Small intestine (tissue), 7 donors: ENCODE measurements around the gene DHRS9. TPM values are rescaled to one million over a fixed set of nuclear protein-coding genes. Genes with fewer than 3 reads are reported as not detected.
"Not testable (repeated sequence)": the region's sequence is repeated elsewhere in the genome, so short reads cannot be mapped to it uniquely, and the experiment has no call there.

Source experiments
- DNase-seq, 2 donors: peaks; one replicate each; pipeline versions ENCODE4 v3.0.0 to v3.0.0-alpha.2; 2013
- FAIRE-seq: peaks from 2 replicates; lab custom pipeline; 2012; peaks lifted over from hg19 to GRCh38; lab: Jason Lieb, UNC
- H3K27ac ChIP-seq, 3 donors: one replicate each; pipeline ENCODE4 v1.5.1; 2013; ENCODE audit warnings: low read length in 2 of 3, mild to moderate bottlenecking in 2 of 3, control low read depth in 1 of 3, inconsistent platforms in 1 of 3, low read depth in 1 of 3, moderate library complexity in 1 of 3
- H3K27me3 ChIP-seq, 3 donors: one replicate each; pipeline ENCODE4 v1.6.1; 2013; ENCODE audit warnings: low read length in 3 of 3, inconsistent platforms in 1 of 3; ENCODE audit not compliant: control insufficient read depth in 3 of 3, insufficient read depth in 3 of 3
- H3K36me3 ChIP-seq, 3 donors: one replicate each; pipeline ENCODE4 v1.6.1; 2013; ENCODE audit warnings: low read length in 3 of 3, inconsistent platforms in 1 of 3, low read depth in 1 of 3, mild to moderate bottlenecking in 1 of 3, moderate library complexity in 1 of 3; ENCODE audit not compliant: control insufficient read depth in 3 of 3, insufficient read depth in 2 of 3
- H3K4me1 ChIP-seq, 3 donors: one replicate each; pipeline ENCODE4 v1.6.1; 2013; ENCODE audit warnings: low read length in 2 of 3, inconsistent platforms in 1 of 3, low read depth in 1 of 3, mild to moderate bottlenecking in 1 of 3, moderate library complexity in 1 of 3; ENCODE audit not compliant: control insufficient read depth in 3 of 3, insufficient read depth in 2 of 3
- H3K4me3 ChIP-seq, 3 donors: one replicate each; pipeline ENCODE4 v1.5.1; 2013; ENCODE audit warnings: low read length in 3 of 3, control low read depth in 1 of 3, inconsistent platforms in 1 of 3, low read depth in 1 of 3, mild to moderate bottlenecking in 1 of 3, moderate library complexity in 1 of 3
- H3K9me3 ChIP-seq, 2 donors: one replicate each; pipeline ENCODE4 v1.6.1; 2013; ENCODE audit warnings: low read depth in 1 of 2, low read length in 1 of 2; ENCODE audit not compliant: control insufficient read depth in 2 of 2, insufficient read depth in 1 of 2
- WGBS, 3 donors: extraction: QIAGEN DNeasy Blood & Tissue Kit; methylation state at CpG; one replicate each; pipeline ENCODE4 v1.1.7; 2013; 5-methylcytosine and 5-hydroxymethylcytosine counted together
- polyA plus RNA-seq, 4 donors: library from polyadenylated mRNA; stranded (reverse) in 3 of 4; unstranded in 1 of 4; fragments of 200-250 nt in 3 of 4; fragments of 120-200 nt in 1 of 4; gene quantifications; one replicate each; pipeline versions ENCODE4 v1.2.1 to v1.2.3, GENCODE V29; 2013
- donor health status: healthy with polysubstance abuse.
- donor health status: control.
- donor health status: control.
- donor health status: Bipolar disorder and iron deficiency.
- donor health status: healthy.

DHRS9 gene
- polyA plus RNA-seq, 4 donors, result 0.58 to 1.8 (median 0.92) TPM

- FAIRE-seq (no peak), DNase-seq (no peak)
- no peak overlapping the region for H3K4me3 ChIP-seq
- H3K4me1 ChIP-seq, result no peaks in the 10 kb centered on the region
- H3K27me3 ChIP-seq, result no peaks in the 10 kb centered on the region
- H3K9me3 ChIP-seq, result peaks cover 0 to 10% of the 10 kb centered on the region in 2 donors
- 70 to 83% (median 73%) methylated on average over 3 of the region's 3 CpGs for WGBS, 3 donors
- no peaks in the 10 kb centered on the region for H3K36me3 ChIP-seq
- H3K27ac ChIP-seq, result no peak overlapping the region
Observed at GRCh38 chr2:169049142-169049541, 20.2 kb upstream of the DHRS9 start.

GRCh38 chr2:169050476-169051240, 18.7 kb upstream of the DHRS9 start:
- FAIRE-seq (no peak), DNase-seq (no peak)
- 86 to 89% (median 89%) methylated on average over 5 of the region's 5 CpGs for WGBS, 3 donors
- Histone ChIP-seq H3K4me1 (no peaks in the 10 kb centered on the region), H3K27me3 (no peaks in the 10 kb centered on the region), H3K36me3 (no peaks in the 10 kb centered on the region), H3K4me3 (no peak overlapping the region), H3K27ac (no peak overlapping the region), H3K9me3 (peaks cover 0 to 11% of the 10 kb centered on the region in 2 donors)

- FAIRE-seq, H3K27me3 ChIP-seq, H3K9me3 ChIP-seq, DNase-seq, H3K4me1 ChIP-seq, H3K36me3 ChIP-seq, H3K4me3 ChIP-seq, H3K27ac ChIP-seq: not testable (repeated sequence)
- 76 to 88% (median 85%) methylated on average over 2 of the region's 2 CpGs for WGBS, 3 donors
Observed at GRCh38 chr2:169054575-169054974, 14.8 kb upstream of the DHRS9 start.

GRCh38 chr2:169064199-169064598, 5.2 kb upstream of the DHRS9 start:
- not testable (repeated sequence) for H3K36me3 ChIP-seq, FAIRE-seq, H3K27ac ChIP-seq, H3K4me1 ChIP-seq, H3K4me3 ChIP-seq, DNase-seq, H3K9me3 ChIP-seq, H3K27me3 ChIP-seq
- 95 to 97% (median 97%) methylated on average over 17 of the region's 17 CpGs for WGBS, 3 donors

- DNase-seq (no peak), FAIRE-seq (no peak)
- Histone ChIP-seq H3K4me1 (peaks cover 0 to 3% (median 0%) of the 10 kb centered on the region in 3 donors), H3K4me3 (no peak overlapping the region), H3K27ac (no peak overlapping the region), H3K36me3 (no peaks in the 10 kb centered on the region), H3K9me3 (no peaks in the 10 kb centered on the region), H3K27me3 (no peaks in the 10 kb centered on the region)
- 60 to 64% (median 62%) methylated on average over 1 of the region's 1 CpG for WGBS, 3 donors
Observed at GRCh38 chr2:169065422-169065821, 3.9 kb upstream of the DHRS9 start.

- WGBS, 3 donors, result 69 to 74% (median 71%) methylated on average over 2 of the region's 2 CpGs
- Histone ChIP-seq H3K4me1 (peaks cover 0 to 3% (median 0%) of the 10 kb centered on the region in 3 donors), H3K36me3 (no peaks in the 10 kb centered on the region), H3K9me3 (no peaks in the 10 kb centered on the region), H3K4me3 (no peak overlapping the region), H3K27me3 (no peaks in the 10 kb centered on the region), H3K27ac (no peak overlapping the region)
- DNase-seq (no peak), FAIRE-seq (no peak)
Observed at GRCh38 chr2:169065864-169066517, 3.4 kb upstream of the DHRS9 start.

- Histone ChIP-seq H3K27me3 (no peaks in the 10 kb centered on the region), H3K4me1 (peaks cover 0 to 3% (median 0%) of the 10 kb centered on the region in 3 donors), H3K27ac (no peak overlapping the region), H3K9me3 (no peaks in the 10 kb centered on the region), H3K4me3 (no peak overlapping the region), H3K36me3 (no peaks in the 10 kb centered on the region)
- no peak for FAIRE-seq
- DNase-seq, result no peak
- WGBS, 3 donors, result 37 to 44% (median 40%) methylated on average over 1 of the region's 1 CpG
Observed at GRCh38 chr2:169066897-169067296, 2.5 kb upstream of the DHRS9 start.

GRCh38 chr2:169069833-169070232, 470 bp downstream of the DHRS9 start:
- H3K4me3 ChIP-seq, result no peak overlapping the region
- H3K4me1 ChIP-seq, result no peaks in the 10 kb centered on the region
- DNase-seq, result no peak
- no peaks in the 10 kb centered on the region for H3K27me3 ChIP-seq
- H3K9me3 ChIP-seq, result no peaks in the 10 kb centered on the region
- 86 to 90% (median 90%) methylated on average over 2 of the region's 2 CpGs for WGBS, 3 donors
- H3K36me3 ChIP-seq, result no peaks in the 10 kb centered on the region
- no peak for FAIRE-seq
- H3K27ac ChIP-seq, result no peak overlapping the region
